Measurements from ENCODE around the gene PNKD.

The PNKD gene

GRCh38 chr2:218263817-218264641 lies 6.3 kb upstream of the PNKD start:
- no peak for DNase-seq (ENCODE audit: low read depth, low spot score)
- H3K27me3 ChIP-seq (ENCODE audit: control insufficient read depth, insufficient read depth, low read length) = no peaks in the 10 kb centered on the region
- H3K4me1 ChIP-seq (ENCODE audit: control insufficient read depth, insufficient read depth, low read length) = peaks cover 12% of the 10 kb centered on the region
- no peak overlapping the region for H3K4me3 ChIP-seq (ENCODE audit: low read length)
- no CpG with 5 or more reads among the region's 17 CpGs for WGBS (ENCODE audit: insufficient coverage, insufficient read length)
- H3K36me3 ChIP-seq (ENCODE audit: control insufficient read depth, insufficient read depth, low read length) = peaks cover 28% of the 10 kb centered on the region; the same call in 1 of the 2 replicates
- no peaks in the 10 kb centered on the region for H3K9me3 ChIP-seq (ENCODE audit: control insufficient read depth, insufficient read depth, low read length)
- no peak overlapping the region for H3K27ac ChIP-seq (ENCODE audit: low read length)

GRCh38 chr2:218264773-218265561 lies 5.4 kb upstream of the PNKD start:
- Histone ChIP-seq H3K4me3 (ENCODE audit: low read length) (no peak overlapping the region), H3K36me3 (ENCODE audit: control insufficient read depth, insufficient read depth, low read length) (peaks cover 28% of the 10 kb centered on the region; the same call in 1 of the 2 replicates), H3K4me1 (ENCODE audit: control insufficient read depth, insufficient read depth, low read length) (peaks cover 14% of the 10 kb centered on the region), H3K27ac (ENCODE audit: low read length) (no peak overlapping the region), H3K9me3 (ENCODE audit: control insufficient read depth, insufficient read depth, low read length) (no peaks in the 10 kb centered on the region), H3K27me3 (ENCODE audit: control insufficient read depth, insufficient read depth, low read length) (no peaks in the 10 kb centered on the region)
- WGBS (ENCODE audit: insufficient coverage, insufficient read length) = no CpG with 5 or more reads among the region's 22 CpGs
- no peak for DNase-seq (ENCODE audit: low read depth, low spot score)

GRCh38 chr2:218265626-218266025 lies 4.7 kb upstream of the PNKD start:
- no CpG with 5 or more reads among the region's 8 CpGs for WGBS (ENCODE audit: insufficient coverage, insufficient read length)
- Histone ChIP-seq H3K27ac (ENCODE audit: low read length) (no peak overlapping the region), H3K4me3 (ENCODE audit: low read length) (no peak overlapping the region), H3K36me3 (ENCODE audit: control insufficient read depth, insufficient read depth, low read length) (peaks cover 28% of the 10 kb centered on the region; the same call in 1 of the 2 replicates), H3K4me1 (ENCODE audit: control insufficient read depth, insufficient read depth, low read length) (peaks cover 10% of the 10 kb centered on the region), H3K27me3 (ENCODE audit: control insufficient read depth, insufficient read depth, low read length) (no peaks in the 10 kb centered on the region), H3K9me3 (ENCODE audit: control insufficient read depth, insufficient read depth, low read length) (no peaks in the 10 kb centered on the region)
- no peak for DNase-seq (ENCODE audit: low read depth, low spot score)

- Histone ChIP-seq H3K27ac (ENCODE audit: low read length) (no peak overlapping the region), H3K9me3 (ENCODE audit: control insufficient read depth, insufficient read depth, low read length) (no peaks in the 10 kb centered on the region), H3K4me3 (ENCODE audit: low read length) (no peak overlapping the region), H3K27me3 (ENCODE audit: control insufficient read depth, insufficient read depth, low read length) (no peaks in the 10 kb centered on the region), H3K4me1 (ENCODE audit: control insufficient read depth, insufficient read depth, low read length) (peaks cover 6% of the 10 kb centered on the region; the same call in 1 of the 2 replicates), H3K36me3 (ENCODE audit: control insufficient read depth, insufficient read depth, low read length) (peaks cover 28% of the 10 kb centered on the region; the same call in 1 of the 2 replicates)
- WGBS (ENCODE audit: insufficient coverage, insufficient read length) = no CpG with 5 or more reads among the region's 15 CpGs
- DNase-seq (ENCODE audit: low read depth, low spot score) = no peak
Measured at GRCh38 chr2:218266316-218266979, 3.9 kb upstream of the PNKD start.

- WGBS (ENCODE audit: insufficient coverage, insufficient read length) = no CpG with 5 or more reads among the region's 6 CpGs
- H3K4me3 ChIP-seq (ENCODE audit: low read length) = no peak overlapping the region
- 0 out of 2 replicates have a peak, but pooled peaks cover 2% of the 10 kb centered on the region for H3K4me1 ChIP-seq (ENCODE audit: control insufficient read depth, insufficient read depth, low read length)
- no peak for DNase-seq (ENCODE audit: low read depth, low spot score)
- no peak overlapping the region for H3K27ac ChIP-seq (ENCODE audit: low read length)
- H3K36me3 ChIP-seq (ENCODE audit: control insufficient read depth, insufficient read depth, low read length) = peaks cover 26% of the 10 kb centered on the region; the same call in 1 of the 2 replicates
- no peaks in the 10 kb centered on the region for H3K27me3 ChIP-seq (ENCODE audit: control insufficient read depth, insufficient read depth, low read length)
- H3K9me3 ChIP-seq (ENCODE audit: control insufficient read depth, insufficient read depth, low read length) = no peaks in the 10 kb centered on the region
Measured at GRCh38 chr2:218267259-218267658, 3.1 kb upstream of the PNKD start.

- peak overlapping the region; percentile 91 for H3K4me3 ChIP-seq (ENCODE audit: low read length)
- 0 out of 2 replicates have a peak, but pooled peaks cover 2% of the 10 kb centered on the region for H3K4me1 ChIP-seq (ENCODE audit: control insufficient read depth, insufficient read depth, low read length)
- H3K36me3 ChIP-seq (ENCODE audit: control insufficient read depth, insufficient read depth, low read length) = peaks cover 17% of the 10 kb centered on the region; the same call in 1 of the 2 replicates
- DNase-seq (ENCODE audit: low read depth, low spot score) = no peak
- H3K27me3 ChIP-seq (ENCODE audit: control insufficient read depth, insufficient read depth, low read length) = no peaks in the 10 kb centered on the region
- no peaks in the 10 kb centered on the region for H3K9me3 ChIP-seq (ENCODE audit: control insufficient read depth, insufficient read depth, low read length)
- no CpG with 5 or more reads among the region's 23 CpGs for WGBS (ENCODE audit: insufficient coverage, insufficient read length)
- no peak overlapping the region for H3K27ac ChIP-seq (ENCODE audit: low read length)
Measured at GRCh38 chr2:218270721-218271486, 585 bp downstream of the PNKD start.

GRCh38 chr2:218271487-218271797 lies 1.1 kb downstream of the PNKD start:
- DNase-seq (ENCODE audit: low read depth, low spot score) = no peak
- 0 out of 2 replicates have a peak, but pooled peaks cover 2% of the 10 kb centered on the region for H3K4me1 ChIP-seq (ENCODE audit: control insufficient read depth, insufficient read depth, low read length)
- peak overlapping the region; percentile 91; the same call in 1 of the 2 replicates for H3K4me3 ChIP-seq (ENCODE audit: low read length)
- H3K27me3 ChIP-seq (ENCODE audit: control insufficient read depth, insufficient read depth, low read length) = no peaks in the 10 kb centered on the region
- no CpG with 5 or more reads among the region's 4 CpGs for WGBS (ENCODE audit: insufficient coverage, insufficient read length)
- H3K27ac ChIP-seq (ENCODE audit: low read length) = no peak overlapping the region
- H3K36me3 ChIP-seq (ENCODE audit: control insufficient read depth, insufficient read depth, low read length) = peaks cover 11% of the 10 kb centered on the region; the same call in 1 of the 2 replicates
- H3K9me3 ChIP-seq (ENCODE audit: control insufficient read depth, insufficient read depth, low read length) = no peaks in the 10 kb centered on the region

- WGBS (ENCODE audit: insufficient coverage, insufficient read length) = no CpG with 5 or more reads among the region's 5 CpGs
- H3K4me1 ChIP-seq (ENCODE audit: control insufficient read depth, insufficient read depth, low read length) = 0 out of 2 replicates have a peak, but pooled peaks cover 2% of the 10 kb centered on the region
- no peaks in the 10 kb centered on the region for H3K9me3 ChIP-seq (ENCODE audit: control insufficient read depth, insufficient read depth, low read length)
- DNase-seq (ENCODE audit: low read depth, low spot score) = no peak
- peaks cover 11% of the 10 kb centered on the region; the same call in 1 of the 2 replicates for H3K36me3 ChIP-seq (ENCODE audit: control insufficient read depth, insufficient read depth, low read length)
- no peak overlapping the region for H3K4me3 ChIP-seq (ENCODE audit: low read length)
- H3K27me3 ChIP-seq (ENCODE audit: control insufficient read depth, insufficient read depth, low read length) = no peaks in the 10 kb centered on the region
- H3K27ac ChIP-seq (ENCODE audit: low read length) = no peak overlapping the region
Measured at GRCh38 chr2:218271865-218272530, 1.7 kb downstream of the PNKD start.

GRCh38 chr2:218272531-218273212 lies 2.4 kb downstream of the PNKD start:
- no peak overlapping the region for H3K27ac ChIP-seq (ENCODE audit: low read length)
- WGBS (ENCODE audit: insufficient coverage, insufficient read length) = no CpG with 5 or more reads among the region's 18 CpGs

More at GRCh38 chr2:218272531-218273212, 2.4 kb downstream of the PNKD start:
- peaks cover 12% of the 10 kb centered on the region; the same call in 1 of the 2 replicates for H3K36me3 ChIP-seq (ENCODE audit: control insufficient read depth, insufficient read depth, low read length)
- DNase-seq (ENCODE audit: low read depth, low spot score) = no peak
- no peak overlapping the region for H3K4me3 ChIP-seq (ENCODE audit: low read length)
- H3K4me1 ChIP-seq (ENCODE audit: control insufficient read depth, insufficient read depth, low read length) = 0 out of 2 replicates have a peak, but pooled peaks cover 2% of the 10 kb centered on the region
- no peaks in the 10 kb centered on the region for H3K27me3 ChIP-seq (ENCODE audit: control insufficient read depth, insufficient read depth, low read length)
- no peaks in the 10 kb centered on the region for H3K9me3 ChIP-seq (ENCODE audit: control insufficient read depth, insufficient read depth, low read length)

Data from iPS DF 6.9 (cell line).